ENCODE measurements around the gene ZDHHC8. TPM values are rescaled to one million over a fixed set of nuclear protein-coding genes. Genes with fewer than 3 reads are reported as not detected.

Gene ZDHHC8
- total and polyA plus RNA-seq, 2 donors (not counting 3 experiments of a cell fraction or from before 2014, with no cell fraction given) = 49.8 to 131 TPM

GRCh38 chr22:20192972-20193760 is 61.6 kb downstream of the ZDHHC8 start:
- no peaks in the 10 kb centered on the region for H3K79me2 ChIP-seq (ENCODE audit: control insufficient read depth, insufficient read depth, low read length)
- H4K20me1 ChIP-seq (replicated peaks; ENCODE audit: control insufficient read depth, extremely low read depth, insufficient read depth, low read length) = no peaks in the 10 kb centered on the region
- H3K36me3 ChIP-seq (ENCODE audit: control insufficient read depth in 2 of 2, extremely low read depth in 1 of 2, insufficient read depth in 2 of 2, low read length in 2 of 2) = no peaks in the 10 kb centered on the region
- DNase-seq (ENCODE audit: low read depth, low spot score) (no peak), FAIRE-seq (no peak)
- H3K9me1 ChIP-seq (replicated peaks; ENCODE audit: control insufficient read depth, extremely low read depth, insufficient read depth, low read length) = no peaks in the 10 kb centered on the region
- no peak overlapping the region for H3K27ac ChIP-seq (ENCODE audit: insufficient read depth, low read depth, low read length)
- H3K4me1 ChIP-seq (ENCODE audit: control insufficient read depth, extremely low read depth, insufficient read depth, low read length) = no peaks in the 10 kb centered on the region
- CTCF ChIA-PET = no interaction called here
- H3K27me3 ChIP-seq (ENCODE audit: control insufficient read depth in 2 of 2, insufficient read depth in 2 of 2, low read length in 2 of 2) = no peaks in the 10 kb centered on the region
- intact Hi-C loops (cut with micrococcal nuclease) (no loop called here), dilution Hi-C loops (cut with MboI; ENCODE audit: extremely low pct_ligation_motif_present, low sequenced_read_pairs) (no loop called here)
- TF ChIP-seq CTCF (IDR thresholded peaks at IDR 0.05; ENCODE audit: extremely low read depth in 1 of 2, insufficient read depth in 1 of 2, low read depth in 1 of 2, low read length in 2 of 2) = no peak
- TF ChIP-seq JUN (IDR thresholded peaks at IDR 0.05; ENCODE audit: borderline replicate concordance, insufficient read depth, insufficient read length, low read depth) = no peak
- no peak for TF ChIP-seq EZH2 (IDR thresholded peaks at IDR 0.05; ENCODE audit: borderline replicate concordance, low read depth, low read length, severe bottlenecking)
- no peak for TF ChIP-seq MAX (IDR thresholded peaks at IDR 0.05; ENCODE audit: insufficient read depth, insufficient read length)
- TF ChIP-seq POLR2A (IDR thresholded peaks at IDR 0.05; ENCODE audit: low read depth, low read length) = no peak
- no peak for TF ChIP-seq GATA2 (IDR thresholded peaks at IDR 0.05; ENCODE audit: insufficient read depth, insufficient read length, low read depth, low read length)
- no peak for TF ChIP-seq FOS (IDR thresholded peaks at IDR 0.05; ENCODE audit: borderline replicate concordance, insufficient read depth, low read length)
- TF ChIP-seq MYC (IDR thresholded peaks at IDR 0.05; ENCODE audit: low read depth, low read length) = no peak
- TF ChIP-seq POLR2AphosphoS5 (IDR thresholded peaks at IDR 0.05; ENCODE audit: insufficient read depth, low read depth, low read length) = no peak
- H2AFZ ChIP-seq (ENCODE audit: low read depth, low read length) = no peak overlapping the region
- H3K4me3 ChIP-seq (replicated peaks in 1 of 3; ENCODE audit: insufficient read depth in 1 of 3, low read depth in 1 of 3, low read length in 3 of 3) = no peak overlapping the region
- POLR2A ChIA-PET = no interaction called here
- H3K9me3 ChIP-seq (replicated peaks; ENCODE audit: control insufficient read depth, insufficient read depth, low read length) = no peaks in the 10 kb centered on the region
- no TSS peak for BruUV-seq (replicated peaks)
- no peak overlapping the region for H3K9ac ChIP-seq (replicated peaks; ENCODE audit: extremely low read depth, insufficient read depth, low read length)
- H3K4me2 ChIP-seq (ENCODE audit: insufficient read depth, low read length) = no peak overlapping the region
